HT1080 (cell line): Measurements from ENCODE around the gene VPS50. TPM values are rescaled to one million over a fixed set of nuclear protein-coding genes. Genes with fewer than 3 reads are reported as not detected.
"Not testable (repeated sequence)": the region's sequence is repeated elsewhere in the genome, so short reads cannot be mapped to it uniquely, and the experiment has no call there.

Experiments
- DNase-seq: peaks from one replicate; pipeline ENCODE4 v3.0.0-alpha.2; 2015; ENCODE audit warnings: low read depth
- total RNA-seq: library from RNA; depleted of rRNA; stranded (reverse); fragments of >200 nt; shearing (Covaris generic); gene quantifications from 2 replicates; pipeline ENCODE4 v1.2.3, GENCODE V29; 2014

VPS50 gene
- total RNA-seq, 1 experiment from 2014 or later, result 9.5 TPM

DNA sequence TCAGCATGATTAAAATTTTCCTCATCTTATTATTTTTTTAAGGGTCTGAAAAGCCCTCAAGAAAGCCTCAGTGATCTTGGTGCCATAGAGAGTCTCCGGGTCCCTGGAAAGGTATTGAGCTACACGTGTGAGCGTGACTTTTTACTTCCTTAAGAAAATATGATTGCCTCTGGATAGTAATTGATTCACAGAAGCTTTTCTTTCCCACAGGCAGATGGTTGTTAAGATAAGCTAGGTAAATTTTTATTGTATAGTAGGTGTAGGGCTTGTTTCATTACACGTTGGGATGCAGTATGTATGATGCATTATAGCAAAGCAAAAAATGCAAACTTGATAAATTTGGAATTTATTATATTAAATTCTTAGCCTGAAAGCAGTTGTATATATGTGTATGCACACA, 7.7 kb downstream of the VPS50 start:
- no peak for DNase-seq

DNA sequence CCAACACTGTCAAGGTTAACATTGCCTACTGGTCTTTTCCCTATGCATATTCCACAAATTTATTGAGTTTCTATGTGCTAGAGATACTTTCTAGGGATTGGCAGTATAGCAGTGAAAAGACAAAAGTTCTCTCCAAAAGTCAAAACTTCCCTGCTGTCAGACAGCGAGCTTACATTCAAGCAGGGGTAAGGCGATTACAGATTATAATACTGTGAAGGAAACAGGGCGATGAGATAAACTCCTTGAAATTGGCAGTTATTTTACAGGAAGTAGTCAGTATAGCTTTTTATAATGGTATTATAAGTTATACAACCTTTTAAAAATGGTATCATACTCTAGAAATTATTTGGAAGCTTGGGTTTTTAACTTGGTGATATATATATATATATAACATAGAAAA, 9.9 kb downstream of the VPS50 start:
- no peak for DNase-seq

DNA sequence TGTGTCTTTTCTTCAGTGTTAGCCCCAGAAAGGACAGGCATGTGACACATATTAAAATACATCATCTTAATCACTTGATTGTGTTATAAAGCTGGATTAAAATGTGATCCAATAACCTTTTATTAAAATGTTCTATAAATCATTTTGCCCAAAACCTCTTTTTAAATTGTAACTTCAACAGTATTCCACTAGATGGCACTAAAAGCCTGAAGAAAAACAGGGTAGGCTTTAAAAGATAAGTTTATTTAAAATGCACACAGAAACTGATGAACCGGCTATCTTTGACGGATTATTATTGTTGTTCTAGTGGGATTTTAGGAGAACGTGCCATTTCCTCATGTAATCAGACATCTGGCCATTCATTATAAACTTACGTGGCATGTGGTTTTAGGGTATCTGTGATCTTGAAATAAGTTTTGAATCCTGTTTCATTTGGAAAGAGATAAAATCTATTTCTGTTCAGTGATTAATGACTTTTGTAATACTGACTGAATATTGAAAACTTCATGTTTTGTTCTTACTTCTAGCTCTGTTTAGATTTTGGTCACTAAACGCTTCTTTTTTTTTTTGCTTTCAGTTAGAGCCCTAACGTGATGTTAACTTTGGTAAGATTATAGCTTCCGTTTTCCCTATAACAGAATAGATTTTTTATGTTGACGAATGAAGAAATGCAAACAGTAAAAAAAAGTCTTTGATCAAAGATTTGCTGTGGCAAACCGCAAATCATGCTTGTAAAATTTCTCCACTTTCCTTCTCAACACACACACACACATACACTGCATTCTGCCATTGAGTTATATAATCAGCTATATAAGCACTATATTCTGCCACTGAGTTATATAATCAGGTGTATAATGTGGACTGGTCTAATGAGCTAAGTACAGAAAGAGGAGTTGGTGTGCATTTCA, 13.6 kb downstream of the VPS50 start:
- peak; percentile 8 for DNase-seq

DNA sequence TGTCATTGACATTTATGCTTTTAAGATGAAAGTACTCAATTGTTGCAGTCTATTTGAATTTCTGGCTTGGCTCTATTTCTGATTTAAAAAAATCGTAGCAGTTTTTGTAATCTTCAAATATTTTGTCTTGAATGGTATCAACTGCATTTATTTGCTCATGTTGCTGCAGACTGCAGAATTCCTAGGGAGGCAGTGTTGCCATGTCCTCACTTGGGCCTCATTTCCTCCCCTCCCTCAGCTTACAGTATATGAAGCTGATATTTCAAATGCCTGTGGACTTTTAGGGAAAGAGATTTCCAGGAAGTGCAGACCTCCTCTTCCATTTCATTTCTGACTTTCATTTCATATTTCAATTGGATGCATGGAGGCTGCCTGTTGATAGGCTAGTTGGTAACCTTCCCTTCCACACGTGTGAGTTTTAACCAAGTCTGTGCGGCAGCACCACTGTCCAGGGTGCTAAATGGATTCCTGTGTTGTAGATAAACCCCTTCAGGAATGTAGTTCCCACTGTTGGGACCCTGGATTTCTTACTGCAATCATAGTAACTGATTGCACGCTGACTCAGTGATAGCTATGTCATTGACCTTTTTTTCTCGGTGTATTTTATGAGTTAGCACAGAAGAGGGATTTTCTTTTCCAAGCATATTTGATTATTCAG, 17.5 kb downstream of the VPS50 start:
- no peak for DNase-seq

DNA sequence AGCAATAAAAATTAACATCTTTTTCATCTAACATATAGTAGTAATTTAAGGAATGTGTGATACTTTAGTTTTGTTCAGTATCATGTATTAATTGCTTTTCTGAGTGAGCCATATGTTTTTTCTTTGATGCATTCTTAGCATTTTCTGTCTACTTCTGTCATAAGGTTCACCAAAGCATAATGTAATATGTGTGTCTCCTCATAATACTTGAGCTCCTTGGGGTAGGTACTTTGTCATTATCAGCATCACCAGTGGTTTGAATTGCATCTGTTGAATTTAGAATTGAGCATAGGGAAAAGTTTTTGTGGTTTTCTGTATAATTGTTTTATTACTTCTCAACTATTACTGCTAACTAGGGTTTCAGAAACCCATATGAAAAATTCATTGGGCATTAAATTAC, 26.5 kb downstream of the VPS50 start:
- no peak for DNase-seq

DNA sequence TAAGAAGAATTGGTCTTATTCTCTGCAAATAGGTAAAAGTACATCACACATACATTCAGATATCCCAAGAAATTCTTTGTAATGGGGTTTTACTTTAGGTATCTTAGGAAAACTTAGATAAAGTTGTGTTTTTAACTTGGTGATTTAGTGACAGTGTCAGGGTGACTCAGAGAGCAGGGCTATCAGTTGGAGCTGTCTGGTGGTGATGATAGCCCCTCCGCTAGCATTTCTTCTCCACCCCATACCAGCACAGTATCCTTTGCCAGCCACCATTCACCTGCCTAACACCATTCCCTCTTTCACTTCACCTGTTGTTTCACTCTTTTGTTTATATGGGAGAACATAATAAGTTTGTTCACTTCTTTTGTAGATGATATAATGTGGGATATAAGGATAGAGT, 30.4 kb downstream of the VPS50 start:
- DNase-seq, result no peak

DNA sequence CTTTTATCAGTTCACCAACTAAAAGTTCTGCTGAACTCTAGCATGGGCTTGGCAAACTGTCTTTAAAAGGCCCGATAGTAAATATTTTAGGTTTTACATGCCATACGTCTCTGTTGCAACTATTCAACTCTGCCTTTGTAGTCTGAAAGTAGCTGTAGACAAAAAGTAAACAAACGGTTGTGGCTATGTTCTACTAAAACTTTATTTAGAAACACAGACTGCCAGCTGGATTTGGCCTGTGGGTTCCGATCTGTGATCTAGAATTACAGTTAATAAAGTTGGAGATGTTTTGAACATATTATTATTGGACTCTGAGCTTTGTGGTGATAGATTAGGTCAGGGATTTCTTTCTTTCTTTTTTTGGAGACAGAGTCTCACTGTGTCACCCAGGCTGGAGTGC, 33.1 kb downstream of the VPS50 start:
- DNase-seq, result no peak

DNA sequence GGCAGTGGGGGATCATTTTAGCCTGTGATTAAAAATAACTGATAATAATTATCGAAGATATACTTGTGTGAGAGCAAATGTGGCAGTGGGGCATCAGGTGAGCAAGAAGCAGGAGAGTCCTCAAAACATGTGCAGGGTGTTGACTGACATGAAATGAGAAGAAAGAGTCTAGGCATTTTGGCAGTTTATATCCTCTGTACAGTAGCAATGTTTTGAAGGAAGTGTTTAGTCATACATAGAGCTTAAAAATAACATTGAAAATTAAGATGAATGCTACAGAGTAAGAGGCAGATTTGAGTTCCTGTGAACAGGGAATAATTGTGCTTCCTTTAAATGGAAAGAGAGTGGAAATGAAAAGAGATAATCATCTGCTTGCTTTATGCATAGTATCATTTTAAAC, 47.4 kb downstream of the VPS50 start:
- peak; percentile 6 for DNase-seq

DNA sequence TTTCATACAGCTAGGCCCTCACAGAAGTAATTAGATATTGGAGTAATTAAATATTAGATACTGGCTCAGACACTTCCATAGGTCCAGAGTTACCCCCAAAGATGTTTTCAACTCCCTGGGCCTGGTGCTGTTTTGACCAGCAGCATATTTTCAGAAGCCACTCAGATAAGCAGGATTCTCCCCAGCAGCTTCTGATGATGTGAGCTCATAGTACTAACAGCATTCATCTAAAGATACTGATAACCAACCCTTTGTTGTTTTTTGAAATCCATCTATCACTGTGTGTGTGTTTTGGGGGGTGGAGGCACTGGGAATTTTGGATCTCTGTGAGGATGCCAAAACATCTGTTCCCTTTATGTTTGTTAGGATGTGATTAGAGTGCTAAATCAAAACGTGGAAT, 52.7 kb downstream of the VPS50 start:
- DNase-seq, result no peak

DNA sequence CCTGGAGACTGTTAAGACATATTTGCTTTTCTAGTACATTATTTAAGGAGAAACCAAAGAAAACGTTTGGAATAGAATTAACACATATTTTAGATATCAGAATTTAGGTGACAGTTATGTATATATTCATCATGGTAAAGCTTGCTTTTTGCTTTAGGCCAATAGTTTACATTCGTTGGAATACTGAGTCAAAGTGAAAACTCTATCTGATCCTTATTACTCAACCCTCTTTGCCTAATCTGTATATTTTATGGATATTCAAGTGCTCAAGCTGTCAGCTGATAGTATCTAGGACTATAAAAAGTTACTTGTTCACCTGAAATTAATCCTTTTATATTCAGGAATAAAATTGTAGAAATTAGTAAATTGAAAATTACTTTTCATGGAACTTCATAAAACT, 61.1 kb downstream of the VPS50 start:
- no peak for DNase-seq

DNA sequence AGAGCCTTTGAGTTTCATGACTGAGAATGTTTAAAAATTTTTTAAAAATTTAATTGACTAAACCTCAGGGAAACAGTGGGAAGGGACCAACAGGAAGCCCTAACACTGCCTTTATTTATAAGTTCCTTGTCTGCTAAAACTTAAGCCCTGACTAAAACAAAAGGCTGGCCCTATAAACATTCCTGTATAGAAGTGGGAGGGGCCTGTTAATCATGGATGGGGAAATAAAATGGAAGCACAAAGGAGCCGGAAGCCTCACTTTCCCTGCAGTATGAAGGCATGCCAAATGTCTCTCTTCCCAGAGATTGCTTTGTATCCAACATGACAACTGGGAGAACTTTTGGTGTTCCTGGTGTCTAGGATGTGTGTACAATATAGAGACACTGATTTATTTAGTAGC, 66.0 kb downstream of the VPS50 start:
- DNase-seq, result no peak

DNA sequence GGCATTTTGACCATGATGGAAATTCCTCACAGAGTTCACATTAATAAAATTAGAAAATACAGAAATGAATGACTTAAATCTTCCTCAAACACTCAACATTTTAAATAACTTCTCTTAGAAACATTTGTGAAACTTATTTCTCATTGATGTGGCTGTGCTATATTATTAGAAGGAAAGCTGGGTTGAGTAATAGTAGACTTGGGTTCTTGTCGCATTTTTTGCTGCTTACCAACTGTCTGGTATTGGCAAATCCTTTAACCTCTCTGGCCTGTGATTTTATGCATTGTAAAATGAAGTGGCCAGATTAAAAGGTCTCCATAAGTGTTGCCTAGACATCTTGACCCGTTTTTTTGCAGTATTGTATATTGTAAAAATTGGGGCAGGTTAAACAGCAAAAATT, 66.5 kb downstream of the VPS50 start:
- no peak for DNase-seq

DNA sequence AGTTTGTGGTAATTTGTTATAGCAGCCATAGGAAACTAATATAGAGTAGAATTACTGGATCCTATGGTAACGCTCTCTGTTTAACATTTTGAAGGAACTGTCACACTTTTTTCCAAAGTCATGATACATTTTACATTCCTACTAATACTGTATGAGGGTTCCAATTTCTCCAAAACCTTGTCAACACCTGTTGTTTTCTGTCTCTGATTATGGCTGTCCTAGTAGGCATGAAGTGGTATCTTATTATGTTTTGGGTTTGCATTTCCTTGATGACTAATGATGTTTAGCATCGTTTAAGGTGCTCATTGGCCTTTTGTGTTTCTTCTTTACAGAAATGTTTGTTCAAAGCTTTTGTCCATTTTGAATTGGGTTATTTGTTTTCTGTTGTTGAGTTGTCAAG, 69.6 kb downstream of the VPS50 start:
- DNase-seq, result no peak

DNA sequence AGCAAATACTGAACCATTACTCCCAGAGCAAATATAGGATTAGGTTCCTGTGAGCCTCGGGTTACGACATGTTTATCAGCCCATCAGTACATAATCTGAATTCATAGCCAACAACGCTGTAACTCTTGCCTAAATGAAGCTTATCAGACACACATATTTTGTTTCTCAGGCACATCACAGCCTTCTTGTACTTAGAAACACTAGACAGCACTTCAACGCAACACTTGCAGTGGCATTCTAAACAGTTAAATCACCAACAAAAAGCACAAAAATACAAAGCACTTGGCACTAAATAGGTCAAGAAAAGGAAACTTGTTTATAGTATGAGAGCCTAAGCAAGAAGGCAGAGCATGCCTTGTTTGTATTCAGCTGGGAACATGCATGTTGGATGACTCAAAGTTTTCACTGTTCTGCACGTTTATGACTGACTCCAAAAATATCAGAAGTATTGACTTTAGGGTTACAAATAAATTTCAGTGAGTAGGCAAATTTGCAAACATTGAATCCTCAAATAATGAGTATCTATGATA, 75.0 kb downstream of the VPS50 start:
- DNase-seq, result peak; percentile 16

DNA sequence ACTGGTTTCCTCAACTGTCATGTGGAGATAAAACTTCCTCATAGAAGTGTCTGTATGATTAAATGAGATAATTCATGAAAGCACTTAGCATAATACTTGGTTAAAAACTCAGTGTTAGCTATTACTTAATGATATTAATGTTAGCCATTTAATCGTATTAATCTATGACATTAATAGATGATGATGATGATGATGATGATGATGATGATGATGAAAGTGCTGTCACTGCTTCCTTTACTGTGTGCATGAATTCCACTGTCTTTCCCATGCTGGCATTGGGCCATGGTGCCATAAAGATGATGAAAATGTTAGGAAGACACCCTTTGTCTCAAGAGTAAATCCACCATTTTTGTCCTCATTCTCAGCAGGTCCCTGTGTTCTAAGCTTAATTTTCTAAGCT, 75.8 kb downstream of the VPS50 start:
- DNase-seq, result no peak

DNA sequence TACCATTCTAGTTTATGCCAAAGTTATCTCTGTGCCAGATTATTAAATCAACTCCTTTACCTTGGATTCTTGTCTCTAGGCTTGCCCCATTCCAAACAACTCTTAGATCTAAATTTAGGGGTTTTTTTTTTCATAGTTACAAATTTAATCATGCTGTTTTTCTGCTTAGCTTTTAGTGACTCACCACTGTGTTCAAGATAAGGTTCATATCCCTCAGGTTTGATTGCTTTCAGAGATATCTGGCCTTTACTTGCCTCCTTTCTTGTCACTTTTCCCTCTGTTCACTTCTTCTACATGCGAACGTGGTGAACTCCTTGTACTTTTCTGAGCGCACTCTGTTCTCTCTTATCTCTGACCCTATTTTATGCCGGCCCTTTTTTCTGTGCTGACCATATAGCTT, 78.2 kb downstream of the VPS50 start:
- DNase-seq, result no peak

DNA sequence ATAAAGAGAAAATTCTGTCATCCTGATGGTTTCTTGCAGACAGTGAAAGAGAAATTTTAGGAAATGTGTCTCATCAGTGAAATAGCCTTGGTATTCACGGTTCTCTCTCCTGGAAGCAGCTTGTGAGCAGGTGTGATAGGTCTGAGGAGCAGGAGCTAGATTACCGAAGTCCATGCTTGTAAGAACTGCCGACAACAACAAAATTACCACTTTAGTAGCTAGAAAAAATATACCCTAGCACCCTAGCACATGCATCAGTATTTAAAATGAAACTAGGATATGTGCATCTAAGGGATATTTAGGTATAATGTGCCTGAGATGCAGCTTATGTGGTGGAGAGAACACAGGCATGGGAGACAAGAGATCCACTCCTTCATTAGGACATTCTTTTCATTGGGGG, 82.3 kb downstream of the VPS50 start:
- DNase-seq, result no peak

DNA sequence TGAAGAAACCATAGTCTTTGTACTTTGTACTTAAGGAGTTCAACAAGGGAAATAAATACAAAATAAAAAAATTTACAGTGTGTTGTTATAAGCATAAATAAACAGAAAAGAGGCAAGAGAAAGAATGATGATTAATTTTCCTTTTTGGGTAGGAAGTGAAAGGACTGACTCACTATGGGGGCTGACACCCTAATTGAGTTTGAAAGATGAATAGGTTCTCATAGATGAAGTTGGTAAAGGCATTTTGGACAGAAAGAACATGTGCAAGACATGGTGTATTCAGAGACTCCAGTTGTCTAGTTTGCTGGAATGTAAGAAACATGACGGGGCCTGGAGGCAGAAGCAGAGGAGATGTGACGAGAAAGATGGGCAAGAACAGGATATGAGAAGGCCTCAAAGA, 83.7 kb downstream of the VPS50 start:
- DNase-seq, result peak; percentile 19

DNA sequence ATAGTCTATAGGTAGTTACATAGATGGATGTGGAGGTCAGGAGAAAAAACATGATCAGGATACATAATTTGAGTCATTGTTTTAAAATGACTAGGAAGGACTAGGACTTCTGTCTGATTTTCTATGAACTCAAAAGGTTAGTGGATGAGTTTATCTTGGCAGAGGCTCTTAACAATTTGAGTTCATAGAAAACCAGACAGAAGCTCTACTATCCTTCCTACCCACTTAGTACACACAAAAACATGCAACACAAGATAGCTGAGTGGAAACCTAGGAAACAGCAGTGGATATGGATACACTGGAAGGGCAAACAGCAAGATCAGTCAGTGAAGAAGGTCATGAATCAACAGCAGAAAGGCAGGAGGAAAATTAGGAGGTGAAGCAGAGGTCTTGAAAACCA, 84.6 kb downstream of the VPS50 start:
- no peak for DNase-seq

DNA sequence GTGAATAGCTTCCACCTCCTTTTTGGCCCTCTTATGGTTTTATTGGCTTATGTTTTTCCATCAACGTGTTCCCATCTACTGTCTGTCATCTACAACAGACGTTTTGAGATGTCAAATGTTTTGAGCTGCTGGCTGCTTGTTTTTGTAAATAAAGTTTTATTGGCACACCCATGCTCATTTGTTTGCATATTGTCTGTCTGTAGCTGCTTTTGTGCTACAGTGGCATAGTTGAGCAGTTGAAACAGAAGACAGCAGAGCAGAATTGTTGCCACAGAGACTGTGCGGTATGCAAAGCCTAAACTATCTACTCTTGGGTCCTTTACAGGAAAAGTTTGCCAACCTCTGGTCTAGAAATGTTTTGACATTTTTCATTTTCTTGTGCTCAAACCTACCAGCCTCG, 88.7 kb downstream of the VPS50 start:
- DNase-seq, result no peak

DNA sequence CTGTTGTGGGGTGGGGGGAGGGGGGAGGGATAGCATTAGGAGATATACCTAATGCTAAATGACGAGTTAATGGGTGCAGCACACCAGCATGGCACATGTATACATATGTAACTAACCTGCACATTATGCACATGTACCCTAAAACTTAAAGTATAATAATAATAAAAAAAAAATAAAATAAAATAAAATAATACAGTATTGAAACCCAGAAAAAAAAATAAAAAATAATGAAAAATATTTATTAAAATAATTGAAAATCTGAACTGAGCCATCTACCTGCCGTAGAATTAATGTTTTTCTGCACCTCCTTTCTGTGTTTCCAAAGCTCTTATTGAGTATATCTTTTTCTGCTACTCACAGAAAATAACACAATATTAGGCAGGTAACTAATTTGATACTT, 94.1 kb downstream of the VPS50 start:
- DNase-seq, result not testable (repeated sequence)

DNA sequence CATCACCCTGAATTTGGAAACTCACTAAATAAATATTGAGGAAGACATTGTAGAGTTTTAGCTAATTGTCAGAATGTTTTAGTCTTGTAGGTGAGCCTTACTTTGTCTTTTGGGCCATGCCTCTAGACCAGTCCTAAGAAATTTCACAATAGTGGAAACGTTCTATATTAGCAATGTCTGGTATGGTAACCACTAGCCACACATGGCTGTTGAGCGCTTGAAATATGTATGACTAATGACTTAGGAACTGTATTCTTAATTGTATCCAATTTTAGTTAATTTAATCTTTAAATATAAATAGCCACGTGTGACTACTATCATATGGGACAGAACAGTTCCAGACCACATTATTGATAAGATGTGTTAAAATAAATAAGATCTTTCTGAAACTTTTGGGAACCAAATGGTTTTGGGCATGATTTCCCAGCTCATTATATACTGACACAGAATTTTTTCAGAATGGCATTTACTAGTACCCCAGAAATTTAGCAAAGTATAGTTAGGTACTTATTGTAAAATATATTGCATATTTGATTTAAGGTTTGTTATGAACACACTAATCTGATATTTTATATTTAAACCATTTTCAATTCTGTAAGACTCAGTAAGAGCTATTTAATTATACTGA, 95.0 kb downstream of the VPS50 start:
- DNase-seq, result peak; percentile 83
